Astrocyte (in vitro differentiated cells and primary cell): ENCODE measurements around the gene PLEKHA5. TPM values are rescaled to one million over a fixed set of nuclear protein-coding genes. Genes with fewer than 3 reads are reported as not detected.

Experiments used
- DNase-seq: peaks from one replicate; pipeline ENCODE4 v3.0.0-alpha.2; 2010; ENCODE audit warnings: low read depth
- FAIRE-seq: peaks from 2 replicates; lab custom pipeline; 2011; peaks lifted over from hg19 to GRCh38; lab: Jason Lieb, UNC
- H2AFZ ChIP-seq: 2 replicates; pipeline ENCODE4 v1.6.0; 2012; ENCODE audit warnings: low read depth, low read length, inconsistent platforms
- H3K27ac ChIP-seq: 2 replicates; pipeline ENCODE4 v1.5.1; 2011; ENCODE audit warnings: low read depth, low read length, inconsistent platforms
- H3K27me3 ChIP-seq: 2 replicates; pipeline ENCODE4 v1.6.0; 2011; ENCODE audit warnings: low read length, inconsistent platforms; ENCODE audit not compliant: insufficient read depth
- H3K36me3 ChIP-seq: 2 replicates; pipeline ENCODE4 v1.5.1; 2011; ENCODE audit warnings: low read length, inconsistent platforms; ENCODE audit not compliant: insufficient read depth
- H3K4me1 ChIP-seq: 2 replicates; pipeline ENCODE4 v1.5.1; 2011; ENCODE audit warnings: low read length, inconsistent platforms; ENCODE audit not compliant: insufficient read depth
- H3K4me2 ChIP-seq: 2 replicates; pipeline ENCODE4 v1.6.0; 2012; ENCODE audit warnings: low read length, inconsistent platforms
- H3K4me3 ChIP-seq: 2 replicates; pipeline ENCODE4 v1.5.1; 2011; ENCODE audit warnings: low read depth, mild to moderate bottlenecking, low read length, inconsistent platforms; ENCODE audit not compliant: insufficient read depth
- H3K79me2 ChIP-seq: 2 replicates; pipeline ENCODE4 v1.6.0; 2012; ENCODE audit warnings: mild to moderate bottlenecking, low read length, inconsistent platforms; ENCODE audit not compliant: insufficient read depth
- H3K9ac ChIP-seq: 2 replicates; pipeline ENCODE4 v1.6.0; 2012; ENCODE audit warnings: mild to moderate bottlenecking, low read length, inconsistent platforms
- H3K9me3 ChIP-seq: 2 replicates; pipeline ENCODE4 v1.5.1; 2012; ENCODE audit warnings: low read depth, mild to moderate bottlenecking, low read length, inconsistent platforms; ENCODE audit not compliant: insufficient read depth
- H4K20me1 ChIP-seq: 2 replicates; pipeline ENCODE4 v1.6.0; 2012; ENCODE audit warnings: low read length, inconsistent platforms; ENCODE audit not compliant: insufficient read depth
- H3K27ac Mint-ChIP-seq: one replicate; pipeline ENCODE4 v1.8.0; 2021; ENCODE audit warnings: mild to moderate bottlenecking, mixed read lengths; ENCODE audit not compliant: unreplicated experiment
- H3K27me3 Mint-ChIP-seq: one replicate; pipeline ENCODE4 v1.8.0; 2021; ENCODE audit warnings: low read depth, mixed read lengths; ENCODE audit not compliant: unreplicated experiment
- H3K36me3 Mint-ChIP-seq: one replicate; pipeline ENCODE4 v1.8.0; 2021; ENCODE audit warnings: low read depth, mixed read lengths; ENCODE audit not compliant: unreplicated experiment
- H3K4me1 Mint-ChIP-seq: one replicate; pipeline ENCODE4 v1.8.0; 2021; ENCODE audit warnings: low read depth, mixed read lengths; ENCODE audit not compliant: unreplicated experiment
- H3K4me3 Mint-ChIP-seq: one replicate; pipeline ENCODE4 v1.8.0; 2021; ENCODE audit warnings: mild to moderate bottlenecking, moderate library complexity, mixed read lengths; ENCODE audit not compliant: unreplicated experiment
- H3K9me3 Mint-ChIP-seq: one replicate; pipeline ENCODE4 v1.8.0; 2021; ENCODE audit warnings: mild to moderate bottlenecking, mixed read lengths; ENCODE audit not compliant: unreplicated experiment
- CTCF ChIP-seq: IDR thresholded peaks from 2 replicates; pipeline ENCODE4 v1.5.1; 2011; ENCODE audit warnings: low read depth, mild to moderate bottlenecking, inconsistent platforms, low read length, moderate library complexity; ENCODE audit not compliant: insufficient read depth
- EZH2 ChIP-seq: IDR thresholded peaks from 2 replicates; pipeline ENCODE4 v1.6.1; 2012; ENCODE audit warnings: mild to moderate bottlenecking, low read length, inconsistent platforms; ENCODE audit not compliant: insufficient read depth
- total RNA-seq: library from RNA; stranded (reverse); gene quantifications from 2 replicates; pipeline ENCODE4 v1.2.1, GENCODE V29; 2021

The PLEKHA5 gene
- total RNA-seq, 1 donor from 2014 or later, result 38.9 TPM

GRCh38 chr12:19200261-19200660 is 70.7 kb downstream of the PLEKHA5 start:
- FAIRE-seq, result peak; percentile 59
- no peak overlapping the region for H3K27ac Mint-ChIP-seq

GRCh38 chr12:19201661-19202060 is 72.1 kb downstream of the PLEKHA5 start:
- H3K27me3 ChIP-seq, result no peaks in the 10 kb centered on the region
- peaks cover 7% of the 10 kb centered on the region for H4K20me1 ChIP-seq
- peaks cover 26% of the 10 kb centered on the region for H3K79me2 ChIP-seq
- FAIRE-seq (no peak), DNase-seq (no peak)
- TF ChIP-seq CTCF (no peak), EZH2 (no peak)
- H3K9me3 ChIP-seq, result no peaks in the 10 kb centered on the region
- Mint-ChIP-seq H3K36me3 (no peaks in the 10 kb centered on the region), H3K27ac (no peak overlapping the region), H3K4me3 (no peak overlapping the region), H3K27me3 (no peaks in the 10 kb centered on the region), H3K9me3 (no peaks in the 10 kb centered on the region), H3K4me1 (peaks cover 13% of the 10 kb centered on the region)
- no peak overlapping the region for H3K4me2 ChIP-seq
- H3K27ac ChIP-seq, result no peak overlapping the region
- no peak overlapping the region for H3K4me3 ChIP-seq
- H3K36me3 ChIP-seq, result no peaks in the 10 kb centered on the region
- H3K9ac ChIP-seq, result no peak overlapping the region
- peaks cover 8% of the 10 kb centered on the region for H3K4me1 ChIP-seq
- H2AFZ ChIP-seq, result no peak overlapping the region

More at GRCh38 chr12:19200261-19200660, 70.7 kb downstream of the PLEKHA5 start:
- Histone ChIP-seq H4K20me1 (peaks cover 7% of the 10 kb centered on the region), H2AFZ (no peak overlapping the region), H3K27ac (no peak overlapping the region), H3K36me3 (no peaks in the 10 kb centered on the region), H3K79me2 (peaks cover 28% of the 10 kb centered on the region), H3K4me2 (no peak overlapping the region), H3K4me1 (peaks cover 8% of the 10 kb centered on the region), H3K9me3 (no peaks in the 10 kb centered on the region), H3K4me3 (no peak overlapping the region), H3K9ac (no peak overlapping the region), H3K27me3 (no peaks in the 10 kb centered on the region)
- peak; percentile 71 for DNase-seq
- TF ChIP-seq EZH2, result no peak
- TF ChIP-seq CTCF, result no peak
- Mint-ChIP-seq H3K9me3 (no peaks in the 10 kb centered on the region), H3K4me3 (no peak overlapping the region), H3K4me1 (peaks cover 13% of the 10 kb centered on the region), H3K27me3 (no peaks in the 10 kb centered on the region), H3K36me3 (no peaks in the 10 kb centered on the region)

GRCh38 chr12:19203013-19203412 is 73.5 kb downstream of the PLEKHA5 start:
- Histone ChIP-seq H3K79me2 (peaks cover 16% of the 10 kb centered on the region), H4K20me1 (no peaks in the 10 kb centered on the region), H3K4me1 (peaks cover 5% of the 10 kb centered on the region), H3K4me2 (no peak overlapping the region), H3K9me3 (no peaks in the 10 kb centered on the region), H3K4me3 (no peak overlapping the region), H3K27me3 (no peaks in the 10 kb centered on the region), H3K9ac (no peak overlapping the region), H2AFZ (no peak overlapping the region), H3K36me3 (no peaks in the 10 kb centered on the region), H3K27ac (no peak overlapping the region)
- H3K4me1 Mint-ChIP-seq, result peaks cover 13% of the 10 kb centered on the region
- H3K4me3 Mint-ChIP-seq, result no peak overlapping the region
- H3K9me3 Mint-ChIP-seq, result no peaks in the 10 kb centered on the region
- H3K27ac Mint-ChIP-seq, result no peak overlapping the region
- no peaks in the 10 kb centered on the region for H3K27me3 Mint-ChIP-seq
- FAIRE-seq, result no peak
- no peaks in the 10 kb centered on the region for H3K36me3 Mint-ChIP-seq
- no peak for DNase-seq
- TF ChIP-seq CTCF (no peak), EZH2 (no peak)
